ENCODE results near the gene SV2A. TPM values are rescaled to one million over a fixed set of nuclear protein-coding genes. Genes with fewer than 3 reads are reported as not detected.
A peak's percentile ranks its signal among the peaks of the same experiment; 100 is the strongest.

The SV2A gene
- total RNA-seq, 1 donor from 2014 or later: 73.0 TPM

DNA sequence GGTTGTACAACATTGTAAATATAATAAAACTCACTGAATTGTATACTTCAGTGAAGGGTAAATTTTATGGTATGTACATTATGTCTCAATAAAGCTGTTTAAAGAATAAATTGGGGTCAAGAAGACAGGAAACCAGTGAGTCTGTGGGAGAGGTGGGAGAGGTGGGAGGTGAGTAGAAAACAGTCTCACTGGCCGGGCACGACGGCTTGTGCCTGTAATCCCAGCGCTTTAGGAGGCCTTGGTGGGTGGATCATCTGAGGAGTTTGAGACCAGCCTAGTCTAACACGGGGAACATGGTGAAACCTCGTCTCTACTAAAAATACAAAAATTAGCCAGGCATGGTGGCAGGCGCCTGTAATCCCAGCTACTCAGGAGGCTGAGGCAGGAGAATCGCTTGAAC is 14.8 kb upstream of the SV2A start:
- DNase-seq (ENCODE audit: low spot score in 2 of 2) (no peak), FAIRE-seq (no peak)

GRCh38 chr1:149931212-149931790 is 13.7 kb upstream of the SV2A start:
- DNase-seq (ENCODE audit: low spot score in 2 of 2) (no peak), FAIRE-seq (no peak)

DNA sequence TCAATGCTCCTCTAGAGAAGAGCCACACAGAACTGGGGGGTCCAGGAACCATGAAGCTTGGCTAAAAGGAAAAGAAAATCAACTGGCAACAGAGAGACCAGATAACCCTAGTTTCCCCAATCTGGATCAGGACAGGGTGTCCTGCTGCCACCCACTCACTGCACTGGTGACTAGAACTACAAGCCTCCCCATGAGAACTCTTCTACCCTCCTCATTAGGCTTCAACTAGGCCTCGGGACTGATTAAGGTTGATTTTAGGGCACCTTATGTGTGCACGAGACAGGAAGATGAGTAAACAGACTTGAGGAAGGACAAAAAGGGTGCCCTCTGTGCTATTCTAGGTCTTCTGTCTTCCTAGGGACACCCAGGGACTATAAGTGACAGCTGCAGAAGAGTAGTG is 12.2 kb upstream of the SV2A start:
- DNase-seq (ENCODE audit: low spot score in 2 of 2) (no peak), FAIRE-seq (no peak)

DNA sequence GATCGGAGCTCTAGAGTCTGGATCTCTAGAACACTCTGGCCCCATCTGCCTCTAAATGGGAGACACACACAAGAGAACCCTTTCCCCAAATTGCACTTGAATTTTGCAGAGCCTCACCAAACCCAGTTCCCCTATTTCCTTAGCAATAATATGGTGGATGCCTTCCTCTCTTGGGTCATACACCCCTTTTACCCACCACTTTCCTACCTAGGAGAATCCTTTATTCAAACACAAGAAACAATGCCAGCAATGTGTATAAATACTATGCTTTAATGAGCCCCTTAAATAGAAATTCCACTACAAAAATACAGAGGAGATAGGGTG is 10.7 kb upstream of the SV2A start:
- DNase-seq (ENCODE audit: low spot score in 2 of 2): no peak
- FAIRE-seq: no peak

DNA sequence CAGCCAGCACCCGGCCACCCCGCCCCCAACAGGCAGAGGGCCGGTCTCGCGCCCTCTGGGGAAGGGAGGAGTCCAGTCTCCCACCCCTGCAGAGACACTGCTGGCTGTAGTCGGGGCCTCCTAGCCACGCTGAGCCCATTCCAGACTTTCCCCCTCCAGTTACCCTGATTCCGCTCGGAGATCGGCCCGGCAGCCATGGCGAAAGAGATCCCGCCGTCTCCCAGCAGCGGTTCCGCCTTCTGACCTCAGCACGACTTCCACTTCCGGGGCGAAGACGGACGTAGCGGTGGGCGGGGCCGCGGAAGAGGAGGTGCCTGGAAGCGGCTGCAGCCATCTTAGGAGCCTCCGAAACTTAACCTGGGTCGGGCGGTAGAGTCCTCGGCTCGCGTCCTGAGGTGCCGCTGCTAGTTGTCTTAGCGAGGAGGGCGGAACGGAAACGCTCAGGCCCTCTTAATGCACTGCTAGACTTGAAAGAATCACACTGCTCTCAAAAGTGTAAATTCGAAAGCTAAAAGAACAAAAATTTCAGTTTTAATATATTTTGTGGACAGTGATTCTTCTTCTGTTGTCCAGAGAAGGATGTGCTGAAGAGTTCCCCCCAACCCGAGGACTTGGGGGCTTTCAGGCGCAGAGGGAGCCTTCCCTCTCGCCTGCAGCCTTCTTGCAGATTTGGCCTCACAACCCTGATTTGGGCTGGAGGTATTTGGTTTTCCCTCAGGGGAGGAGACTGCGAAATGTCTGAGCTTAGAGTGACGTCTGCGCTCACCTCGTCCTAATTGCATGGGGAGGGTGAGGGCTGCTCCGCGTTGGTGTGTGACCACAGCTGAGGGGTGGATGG is 10.1 kb upstream of the SV2A start, which contains the start of gene SF3B4:
Gene SF3B4 (minus strand): TSS at position 241 of the 838 bp plus-strand sequence. CDS start 44 bp downstream, at position 197.
- DNase-seq (ENCODE audit: low spot score in 2 of 2) (peak; percentile 76 to 88), FAIRE-seq (no peak)

GRCh38 chr1:149927056-149927562 is 9.5 kb upstream of the SV2A start:
- DNase-seq (ENCODE audit: low spot score in 2 of 2): no peak

GRCh38 chr1:149926296-149926695 is 8.7 kb upstream of the SV2A start:
- FAIRE-seq (no peak), DNase-seq (ENCODE audit: low spot score in 2 of 2) (no peak)

More at GRCh38 chr1:149927056-149927562, 9.5 kb upstream of the SV2A start:
- no peak for FAIRE-seq

DNA sequence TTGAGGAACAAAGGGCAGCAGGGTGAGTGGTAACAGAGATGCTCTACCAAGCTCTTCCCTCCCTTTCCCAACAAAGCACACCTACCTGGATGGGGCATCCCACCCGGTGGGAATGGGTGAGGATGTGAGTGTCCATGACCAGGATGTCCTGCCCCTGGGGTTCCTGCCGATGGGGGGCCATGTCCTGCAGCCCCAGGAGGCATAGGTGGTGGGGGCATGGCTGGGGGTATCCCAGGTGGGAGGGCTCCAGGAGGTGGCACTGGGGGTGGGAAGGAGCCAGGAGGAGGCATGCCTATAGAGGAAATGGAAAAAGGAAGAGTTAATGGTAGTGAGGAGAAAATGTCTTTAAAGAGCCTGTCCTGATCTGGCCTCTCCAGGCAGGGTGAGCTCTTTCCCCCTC is 8.1 kb upstream of the SV2A start:
- FAIRE-seq (no peak), DNase-seq (ENCODE audit: low spot score in 2 of 2) (no peak)

GRCh38 chr1:149925345-149925744 is 7.7 kb upstream of the SV2A start:
- FAIRE-seq: no peak

GRCh38 chr1:149923626-149924025 is 6.0 kb upstream of the SV2A start:
- FAIRE-seq (no peak), DNase-seq (ENCODE audit: low spot score in 2 of 2) (no peak)

More at GRCh38 chr1:149925345-149925744, 7.7 kb upstream of the SV2A start:
- DNase-seq (ENCODE audit: low spot score in 2 of 2): no peak

GRCh38 chr1:149916898-149917252 is 769 bp downstream of the SV2A start:
- FAIRE-seq: no peak

DNA sequence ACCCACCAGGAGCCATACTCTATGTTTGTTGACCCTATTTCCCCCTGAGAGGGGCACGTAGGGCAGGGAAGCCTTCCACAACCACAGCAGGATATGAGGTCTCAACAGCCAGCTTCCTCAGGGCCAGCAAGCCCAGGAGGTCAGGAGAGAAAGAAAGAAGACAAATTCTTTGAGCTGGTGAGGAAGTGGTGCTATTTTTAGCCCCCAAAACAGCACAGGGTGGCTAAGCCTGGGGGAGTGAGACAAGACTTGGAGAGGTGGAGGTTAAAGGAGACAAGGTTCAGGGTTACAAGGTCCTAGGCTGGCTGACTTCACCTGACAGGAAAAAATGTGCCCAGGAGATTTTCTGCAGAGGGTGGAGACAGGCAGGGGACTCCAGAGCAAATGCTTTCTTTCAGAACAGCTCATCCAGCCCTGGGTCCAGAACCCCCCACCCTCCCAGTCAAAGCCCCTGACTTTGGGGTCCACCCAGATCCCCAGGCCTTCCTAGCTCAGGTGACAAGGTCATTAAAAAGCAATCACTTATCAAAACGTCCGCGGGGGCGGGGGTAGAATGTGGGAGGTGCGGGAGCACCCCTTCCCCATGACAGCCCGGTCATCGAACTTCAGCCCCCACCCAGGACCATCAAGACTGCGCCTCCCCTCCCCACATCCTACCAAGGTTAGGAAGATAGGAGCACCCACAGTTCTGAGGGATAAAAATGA is 1.3 kb downstream of the SV2A start:
- no peak for DNase-seq (ENCODE audit: low spot score in 2 of 2)
- FAIRE-seq: no peak

More at GRCh38 chr1:149916898-149917252, 769 bp downstream of the SV2A start:
- no peak for DNase-seq (ENCODE audit: low spot score in 2 of 2)

DNA sequence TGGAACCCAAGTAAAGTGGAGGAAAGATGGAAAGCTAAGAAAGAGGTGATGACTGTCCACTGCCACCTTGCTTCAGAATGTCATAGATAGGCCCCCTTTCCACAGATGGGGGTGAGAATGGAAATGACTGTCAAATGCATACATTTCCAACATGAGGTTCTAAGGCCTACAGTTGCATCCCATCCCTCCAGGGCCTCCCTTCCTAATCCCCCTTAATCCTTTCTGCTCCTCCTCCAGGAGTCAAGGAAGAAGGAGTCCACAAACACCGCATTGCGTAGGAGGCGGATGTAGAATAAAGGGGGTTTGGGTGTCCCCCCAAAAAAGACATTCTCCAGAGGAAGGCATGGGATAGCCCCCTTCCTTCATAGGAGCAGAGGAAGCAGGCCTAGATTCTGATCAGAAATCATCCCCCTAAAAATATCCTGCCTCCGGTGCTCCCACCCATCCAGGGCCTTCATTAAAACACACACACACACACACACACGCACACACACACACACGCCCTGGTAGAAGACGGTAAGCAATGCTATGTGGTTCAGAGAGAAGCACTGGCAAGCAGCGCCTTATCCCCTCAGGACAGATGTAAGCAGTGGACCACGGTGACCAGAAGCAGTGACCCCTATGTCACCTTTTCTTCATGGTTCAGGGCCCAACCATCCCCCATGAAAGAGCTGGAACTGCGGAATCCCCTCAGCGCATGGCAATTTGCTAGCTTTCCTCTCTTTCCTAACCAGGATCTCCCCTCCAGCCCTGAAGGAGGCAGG is 2.0 kb downstream of the SV2A start:
- DNase-seq (ENCODE audit: low spot score in 2 of 2) (no peak), FAIRE-seq (no peak)

GRCh38 chr1:149914545-149914944 is 3.1 kb downstream of the SV2A start:
- no peak for FAIRE-seq

DNA sequence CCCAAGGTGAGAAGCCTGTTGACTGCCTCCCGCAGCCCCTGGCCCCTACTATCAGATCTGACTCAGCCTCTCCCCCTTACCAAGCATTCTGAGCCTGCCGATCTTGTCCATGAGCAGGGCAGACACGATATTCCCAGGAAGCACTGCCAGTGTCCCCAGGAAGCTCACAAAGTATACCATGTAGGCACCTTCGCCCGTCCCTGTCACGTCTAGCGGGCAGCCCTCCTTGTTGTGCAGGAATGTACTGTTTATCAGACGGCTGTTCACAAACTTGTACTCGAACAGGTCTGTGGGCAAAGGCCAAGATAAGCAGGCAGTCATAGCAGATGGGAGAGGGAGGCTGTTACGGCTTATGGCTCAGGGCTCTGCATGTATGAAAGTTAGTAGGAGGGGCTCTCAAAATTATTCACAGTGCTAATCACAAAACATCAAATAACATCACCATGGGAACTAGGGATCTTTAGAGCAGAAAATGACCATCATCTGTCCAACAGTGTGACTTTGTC is 11.0 kb downstream of the SV2A start:
- DNase-seq (ENCODE audit: low spot score in 2 of 2) (no peak), FAIRE-seq (no peak)

More at GRCh38 chr1:149914545-149914944, 3.1 kb downstream of the SV2A start:
- no peak for DNase-seq (ENCODE audit: low spot score in 2 of 2)

GRCh38 chr1:149903836-149904491 is 13.7 kb downstream of the SV2A start:
- no peak for DNase-seq (ENCODE audit: low spot score in 2 of 2)
- FAIRE-seq: no peak

GRCh38 chr1:149899460-149900284 is 18.0 kb downstream of the SV2A start, which contains the start of gene BOLA1:
BOLA1 (plus strand) TSS chr1:149899568; CDS start chr1:149900060, 492 bp downstream.
- DNase-seq (ENCODE audit: low spot score in 2 of 2): peak; percentile 88 to 96
- no peak for FAIRE-seq

DNA sequence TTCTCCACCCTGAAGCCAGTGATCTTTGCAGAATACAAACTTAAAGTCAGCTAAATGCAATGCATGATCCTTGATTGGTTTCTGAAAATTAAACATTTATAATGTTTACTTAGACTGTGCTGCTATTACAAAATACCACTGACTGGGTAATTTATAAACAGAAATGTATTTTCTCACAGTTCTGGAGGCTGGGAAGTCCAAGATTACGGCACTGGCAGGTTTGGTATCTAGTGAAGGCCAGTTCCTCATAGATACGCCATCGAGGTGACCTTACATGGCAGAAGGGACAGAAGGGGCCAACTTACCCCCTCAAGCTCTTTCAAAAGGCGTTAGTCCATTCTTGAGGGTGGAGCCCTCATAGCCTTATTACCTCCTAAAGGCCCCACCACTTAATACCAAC is 21.1 kb downstream of the SV2A start:
- DNase-seq (ENCODE audit: low spot score in 2 of 2) (no peak), FAIRE-seq (no peak)

GRCh38 chr1:149888999-149889289 is 28.7 kb downstream of the SV2A start:
- no peak for FAIRE-seq
- DNase-seq (ENCODE audit: low spot score in 2 of 2): no peak

Measured in frontal cortex (tissue), 4 donors.